SKM-1 treated with dmso at 0.1 percent for 144 hours (cell line): ENCODE measurements around the gene DOK6.
"Not testable (repeated sequence)": the region's sequence is repeated elsewhere in the genome, so short reads cannot be mapped to it uniquely, and the experiment has no call there.

Experiments used
- DNase-seq: peaks from one replicate; lab custom pipeline; 2025; ENCODE audit not compliant: unreplicated experiment; lab: John Stamatoyannopoulos, UW

The DOK6 gene

DNA sequence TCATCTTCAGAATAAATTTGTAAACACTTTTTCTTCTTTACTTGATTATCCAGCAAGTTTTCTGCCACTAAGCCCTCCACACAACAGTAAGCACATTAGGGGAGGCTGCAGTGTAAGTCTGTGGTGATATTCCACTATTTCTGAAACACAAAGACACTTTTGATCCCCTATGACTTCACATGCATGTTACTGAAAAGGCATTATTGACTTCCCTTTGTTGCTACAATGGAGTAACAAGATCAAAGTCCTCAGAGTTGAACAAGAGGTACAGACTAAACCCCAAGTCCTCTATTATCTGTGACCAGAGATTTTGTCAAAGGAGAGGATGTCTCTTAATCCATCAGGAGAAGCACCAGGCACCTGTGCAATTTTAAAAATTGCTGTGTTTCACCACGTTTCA lies 389.1 kb downstream of the DOK6 start:
- no peak for DNase-seq

DNA sequence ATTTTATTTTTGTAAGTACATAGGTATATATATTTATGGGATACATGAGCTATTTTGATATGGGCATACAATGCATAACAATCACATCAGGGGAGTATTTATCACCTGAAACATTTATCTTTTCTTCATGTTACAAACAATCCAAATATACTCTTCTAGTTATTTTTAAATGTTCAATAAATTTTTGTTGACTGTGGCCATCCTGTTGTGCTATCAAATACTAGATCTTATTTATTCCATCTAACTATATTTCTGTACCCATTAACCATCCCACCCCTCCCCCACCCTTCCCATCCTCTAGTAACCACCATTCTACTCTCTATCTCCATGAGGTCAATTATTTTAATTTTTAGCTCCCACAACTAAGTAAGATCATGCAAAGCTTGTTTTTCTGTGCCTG lies 390.0 kb downstream of the DOK6 start:
- DNase-seq: no peak

DNA sequence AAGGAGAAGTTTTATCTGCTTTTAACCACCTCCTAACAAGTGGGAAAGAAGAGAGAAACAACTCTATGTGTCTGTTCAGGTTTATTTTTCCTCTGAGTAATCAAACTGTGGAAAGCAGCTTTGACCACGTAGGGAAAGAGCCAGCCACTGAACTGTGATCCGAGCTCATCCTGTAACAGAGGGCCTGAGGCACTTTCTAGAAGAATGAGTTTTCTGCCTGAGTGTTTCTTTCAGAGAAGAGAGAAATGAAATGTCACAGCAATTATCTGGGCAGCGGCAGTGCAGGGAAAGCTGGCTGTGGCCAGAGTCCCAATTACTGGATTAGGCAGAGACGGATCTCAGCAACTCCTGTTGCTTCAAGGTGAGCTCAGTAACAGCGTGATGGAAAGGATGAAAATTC lies 395.1 kb downstream of the DOK6 start:
- no peak for DNase-seq

- no peak for DNase-seq
Measured at GRCh38 chr18:69804776-69805501, 404.3 kb downstream of the DOK6 start.

DNA sequence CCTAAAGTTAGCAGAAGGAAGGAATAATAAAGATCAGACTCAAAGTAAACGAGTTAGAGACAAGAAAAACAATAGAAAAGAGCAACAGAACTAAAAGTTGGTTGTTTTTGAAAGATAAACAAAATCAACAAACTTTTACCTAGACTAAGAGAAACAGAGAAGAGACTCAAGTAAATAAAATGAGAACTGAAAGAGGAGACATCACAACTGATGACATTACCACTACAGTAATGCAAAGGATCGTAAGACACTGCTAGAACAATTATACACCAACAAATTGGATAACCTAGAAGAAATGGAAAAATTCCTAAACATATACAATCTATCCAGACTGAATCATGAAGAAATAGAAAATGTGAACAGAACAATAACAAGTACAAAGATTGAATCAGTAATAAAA lies 407.7 kb downstream of the DOK6 start:
- DNase-seq: no peak

DNA sequence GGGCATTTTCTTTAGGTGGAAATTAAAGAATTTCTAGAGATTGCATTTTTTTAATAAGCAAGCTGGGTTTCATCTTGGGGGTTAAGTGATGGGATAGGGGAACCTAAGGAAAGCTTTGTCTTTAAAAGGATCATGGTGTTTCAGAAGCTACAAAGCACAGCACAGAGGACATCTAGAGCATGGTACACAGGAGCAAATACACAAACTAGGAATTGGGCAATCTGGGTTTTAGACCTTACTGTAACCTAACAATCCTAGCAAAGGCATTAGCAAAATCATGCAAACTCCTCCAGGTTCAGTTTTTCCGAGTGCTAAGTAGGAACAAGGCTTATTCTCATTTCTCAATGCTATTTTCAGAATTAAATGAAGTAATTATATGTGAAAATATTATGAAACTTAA lies 412.9 kb downstream of the DOK6 start:
- DNase-seq: no peak

- DNase-seq: no peak
Measured at GRCh38 chr18:69814861-69815385, 414.2 kb downstream of the DOK6 start.

DNA sequence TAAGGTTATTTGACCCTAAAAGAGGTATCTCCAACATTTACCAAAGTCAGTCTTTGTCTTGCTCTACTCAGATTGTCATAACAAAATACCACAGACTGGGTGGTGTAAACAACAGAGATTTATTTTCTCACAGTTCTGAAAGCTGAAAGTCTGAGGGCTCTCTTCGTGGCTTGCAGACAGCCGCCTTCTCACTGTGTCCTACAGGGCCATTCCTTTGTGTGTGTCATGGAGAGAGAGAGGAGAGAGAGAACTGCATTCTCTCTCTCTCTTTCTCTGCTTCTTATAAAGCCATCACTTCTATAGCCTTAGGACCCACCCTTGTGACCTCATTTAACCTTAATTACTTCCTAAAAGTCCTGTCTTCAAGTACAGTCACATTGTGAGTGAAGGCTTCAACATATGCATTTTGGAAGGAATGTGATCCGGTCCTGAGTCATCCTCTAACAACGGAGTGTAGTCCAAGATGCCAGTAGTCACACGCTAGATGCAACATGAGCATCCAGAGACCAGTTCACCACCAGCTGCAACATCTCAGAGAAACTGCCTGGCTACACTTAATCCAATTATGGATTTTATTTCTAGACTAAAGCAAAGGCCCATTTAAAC lies 416.8 kb downstream of the DOK6 start:
- DNase-seq: no peak

- DNase-seq: no peak
Measured at GRCh38 chr18:69819460-69819859, 418.8 kb downstream of the DOK6 start.

DNA sequence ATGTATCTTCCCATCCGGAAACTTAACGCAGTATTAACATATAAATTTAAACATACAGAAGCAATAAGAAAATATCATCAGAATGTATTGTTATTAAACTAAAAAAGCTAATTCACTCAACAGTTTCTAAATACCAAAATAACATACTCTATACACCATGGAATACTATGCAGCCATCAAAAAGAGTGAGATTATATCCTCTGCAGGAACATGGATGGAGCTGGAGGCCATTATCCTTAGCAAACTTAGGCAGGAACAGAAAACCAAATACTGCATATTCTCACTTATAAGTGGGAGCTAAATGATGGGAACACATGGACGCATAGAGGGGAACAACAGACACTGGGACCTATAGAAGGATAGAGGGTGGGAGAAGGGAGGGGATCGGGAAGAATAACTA lies 419.9 kb downstream of the DOK6 start:
- DNase-seq: no peak

DNA sequence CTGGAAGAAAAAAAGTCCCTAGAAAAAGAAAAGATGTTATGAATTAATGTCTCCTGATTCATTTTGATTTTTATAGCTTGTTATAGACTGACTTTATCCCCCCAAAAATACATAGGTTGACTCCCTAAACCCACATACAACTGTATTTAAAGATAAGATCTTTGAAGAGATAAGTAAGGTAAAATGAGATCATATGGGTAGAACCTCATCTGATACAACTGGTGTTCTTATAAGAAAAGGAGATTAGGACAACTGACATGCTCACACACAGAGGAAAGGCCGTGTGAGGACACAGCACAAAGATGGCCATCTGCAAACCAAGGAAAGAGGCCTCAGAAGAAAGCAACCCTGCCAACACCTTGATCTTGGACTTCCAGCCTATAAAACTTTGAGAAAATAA lies 429.5 kb downstream of the DOK6 start:
- DNase-seq: no peak

DNA sequence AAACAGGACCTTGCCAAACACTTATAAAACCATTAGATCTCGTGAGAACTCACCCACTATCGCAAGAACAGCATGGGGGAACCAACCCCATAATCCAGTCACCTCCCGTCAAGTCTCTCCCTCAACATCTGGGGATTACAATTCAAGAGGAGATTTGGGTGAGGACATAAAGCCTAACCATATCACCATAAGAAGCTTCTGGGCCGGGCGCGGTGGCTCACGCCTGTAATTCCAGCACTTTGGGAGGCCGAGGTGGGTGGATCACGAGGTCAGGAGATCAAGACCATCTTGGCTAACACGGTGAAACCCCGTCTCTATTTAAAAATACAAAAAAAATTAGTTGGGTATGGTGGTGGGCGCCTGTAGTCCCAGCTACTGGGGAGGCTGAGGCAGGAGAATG lies 434.3 kb downstream of the DOK6 start:
- not testable (repeated sequence) for DNase-seq

DNA sequence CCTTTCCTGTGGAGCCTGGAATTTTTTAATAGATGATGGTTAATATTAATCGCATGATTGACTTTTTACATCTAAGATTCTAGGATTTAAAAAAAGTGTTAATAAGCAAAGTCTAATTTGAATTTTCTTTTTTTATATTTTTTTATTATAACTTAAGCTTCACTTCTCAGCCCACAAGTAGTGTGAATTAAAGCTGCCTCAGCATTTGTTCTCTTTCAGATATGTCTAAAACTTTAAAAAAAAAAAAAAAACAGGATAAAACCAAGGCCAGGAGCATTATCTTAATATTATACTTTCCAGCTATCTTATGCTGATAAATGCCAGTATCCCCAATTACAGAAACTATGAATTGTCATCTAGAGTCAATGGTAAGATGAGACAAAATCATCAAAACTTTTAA lies 437.3 kb downstream of the DOK6 start:
- DNase-seq: no peak

DNA sequence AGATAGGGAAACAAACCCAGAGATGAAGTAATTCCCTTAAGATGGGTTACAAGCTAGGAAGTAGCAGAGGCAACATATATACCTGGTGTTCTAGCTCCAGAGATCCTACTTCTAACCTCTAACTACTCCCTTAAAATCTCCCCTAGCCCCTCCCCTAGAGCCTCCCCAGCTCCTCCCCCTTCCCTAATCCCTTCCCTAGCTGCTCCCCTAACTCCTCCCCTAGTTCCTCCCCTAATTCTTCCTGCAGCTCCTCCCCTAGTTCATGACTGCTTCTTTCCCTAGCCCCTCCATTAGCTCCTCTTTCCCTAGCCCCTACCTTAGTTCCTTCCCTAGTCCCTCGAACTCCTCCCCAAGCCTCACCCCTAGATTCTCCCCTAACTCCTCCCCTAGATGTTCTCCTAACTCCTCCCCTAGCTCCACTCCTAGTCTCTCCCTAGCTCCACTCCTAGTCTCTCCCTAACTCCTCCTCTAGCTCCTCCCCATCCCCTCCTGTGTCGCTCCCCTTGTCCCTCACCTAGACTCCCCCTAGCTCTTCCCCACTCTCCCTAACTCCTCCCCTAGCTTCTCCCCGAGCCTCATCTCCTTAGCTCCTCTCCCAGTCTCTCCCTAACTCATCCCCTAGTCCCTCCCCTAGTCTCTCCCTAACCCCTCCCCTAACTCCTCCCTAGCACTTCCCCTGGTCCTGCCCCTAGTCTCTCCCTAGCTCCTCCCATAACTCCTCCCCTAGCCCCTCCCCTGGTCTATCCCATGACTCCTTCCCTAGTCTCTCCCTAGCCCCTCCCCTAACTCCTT lies 438.1 kb downstream of the DOK6 start:
- peak; percentile 13 for DNase-seq

- DNase-seq: no peak
Measured at GRCh38 chr18:69839497-69839896, 438.8 kb downstream of the DOK6 start.

DNA sequence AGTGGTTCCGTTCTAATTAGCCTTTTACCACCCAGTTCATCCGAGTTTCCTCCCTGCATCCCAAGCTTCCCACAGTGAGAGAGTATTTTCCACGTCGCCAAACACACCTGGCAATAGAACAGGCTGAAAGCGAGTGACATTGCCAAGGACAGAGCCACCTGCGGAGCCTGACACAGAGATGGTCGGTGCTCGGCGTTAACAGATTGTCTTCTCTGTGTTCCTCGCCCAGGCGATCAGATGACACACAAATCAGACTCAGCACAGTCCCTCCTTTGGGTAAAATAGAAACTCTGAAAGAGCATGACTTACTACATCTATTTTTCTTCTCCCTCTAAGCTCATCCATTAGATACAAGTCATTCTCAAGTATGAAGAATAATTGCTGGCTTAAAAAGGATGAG lies 439.3 kb downstream of the DOK6 start:
- DNase-seq: peak; percentile 18

GRCh38 chr18:69840445-69840844 lies 439.8 kb downstream of the DOK6 start:
- DNase-seq: no peak

GRCh38 chr18:69841117-69841516 lies 440.4 kb downstream of the DOK6 start:
- DNase-seq: no peak

DNA sequence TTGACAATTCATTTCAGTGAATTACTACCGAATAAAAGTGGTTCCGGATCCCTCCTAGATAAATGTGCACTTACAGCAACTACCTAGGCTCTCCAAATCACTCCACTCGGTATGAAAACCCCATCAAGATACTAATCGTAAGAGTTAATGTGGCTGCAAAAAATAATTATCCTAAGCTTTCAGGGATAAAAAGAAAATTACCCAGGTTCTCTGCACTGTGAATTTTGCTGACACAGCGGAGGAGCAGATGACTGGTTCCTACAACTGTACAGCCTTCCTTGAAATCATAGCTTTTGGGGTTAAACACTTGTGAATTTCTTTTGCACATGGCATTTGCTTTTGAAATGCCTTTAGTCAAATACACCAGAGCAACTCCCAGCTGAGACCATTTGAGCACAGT lies 442.3 kb downstream of the DOK6 start:
- DNase-seq: no peak

DNA sequence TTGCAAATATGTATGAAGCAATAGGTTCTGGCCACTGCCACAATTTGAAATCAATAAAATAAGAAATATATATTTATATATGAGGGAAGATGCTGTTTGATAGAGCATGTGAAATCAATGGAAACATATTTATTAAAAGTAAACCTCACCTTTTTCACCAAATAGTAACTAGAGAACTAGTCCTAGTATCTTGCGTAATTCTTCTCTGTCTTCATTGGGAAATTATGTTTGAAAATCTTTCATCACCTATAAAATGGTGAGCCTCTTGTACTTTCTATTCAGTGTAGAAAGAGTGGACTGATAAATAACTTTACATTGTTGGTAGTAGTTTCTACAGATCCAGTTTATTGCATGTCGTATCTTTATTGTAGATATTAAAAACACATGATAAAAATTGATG lies 444.0 kb downstream of the DOK6 start:
- DNase-seq: no peak

DNA sequence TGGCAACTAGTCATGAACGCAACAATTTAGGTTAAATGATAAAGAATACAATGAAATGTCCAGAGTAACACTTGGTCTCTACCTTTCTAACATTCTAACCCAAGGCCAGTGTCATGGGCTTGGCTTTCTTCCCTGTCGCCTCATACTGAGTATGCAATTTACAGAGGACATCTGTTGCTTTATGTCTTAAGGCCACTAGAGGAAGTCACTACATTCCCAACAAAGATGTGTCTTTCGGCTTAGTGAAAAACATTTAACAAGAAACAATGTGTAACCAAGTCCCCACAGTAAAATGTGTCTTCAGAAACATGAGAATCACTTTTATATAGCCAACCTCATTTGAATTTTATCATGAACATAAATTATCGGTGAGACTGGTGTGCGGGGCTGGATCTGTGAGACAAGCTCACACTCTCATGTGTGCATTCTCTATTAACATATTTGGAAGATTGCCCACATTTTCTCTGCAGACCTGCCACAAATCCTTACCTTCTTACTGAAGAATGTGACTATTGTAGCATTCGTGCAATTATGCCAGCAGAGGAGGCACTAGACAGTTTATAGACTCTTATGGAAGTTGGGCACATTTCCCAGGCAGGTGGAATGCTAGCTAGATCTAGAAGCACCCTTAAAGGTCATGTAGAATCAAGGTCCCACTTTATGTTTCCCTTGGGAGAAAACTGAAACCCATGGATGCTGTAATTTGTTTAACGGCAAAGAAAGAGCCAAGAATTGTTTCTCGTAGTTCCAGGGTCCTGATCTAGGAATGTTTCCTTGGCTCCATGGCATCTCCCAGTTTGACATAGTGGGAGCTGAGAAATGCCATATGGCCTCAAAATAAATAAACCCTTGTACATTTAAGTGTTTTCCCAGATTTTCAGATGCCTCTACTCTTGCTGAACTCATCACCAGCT lies 445.2 kb downstream of the DOK6 start:
- DNase-seq: no peak
